HepG2 (cell line): ENCODE data around the gene HS6ST1. TPM values are rescaled to one million over a fixed set of nuclear protein-coding genes. Genes with fewer than 3 reads are reported as not detected.

ENCODE experiments used
- BRCA1 ChIP-seq: sonication (generic); formaldehyde crosslinking; IDR thresholded peaks from 2 replicates; pipeline ENCODE4 v1.4.0; 2020; ENCODE audit warnings: missing genetic modification reagents
- EZH2 ChIP-seq: conservative IDR thresholded peaks from 2 replicates; pipeline ENCODE4 v1.6.1; 2012; ENCODE audit warnings: mild to moderate bottlenecking, low read depth, low read length, moderate library complexity
- FOXK1 ChIP-seq: sonication (generic); formaldehyde crosslinking; IDR thresholded peaks from 2 replicates; pipeline ENCODE4 v1.4.0; 2020; ENCODE audit warnings: low read depth, missing genetic modification reagents, borderline replicate concordance
- IKZF4 ChIP-seq: sonication (generic); formaldehyde crosslinking; IDR thresholded peaks from 2 replicates; pipeline ENCODE4 v1.5.1; 2020; ENCODE audit warnings: borderline replicate concordance, mild to moderate bottlenecking, low read depth, missing genetic modification reagents; ENCODE audit errors: not compliant biosample characterization
- KDM2A ChIP-seq: sonication (generic); formaldehyde crosslinking; IDR thresholded peaks from 2 replicates; pipeline ENCODE4 v1.4.0; 2020; ENCODE audit warnings: low read depth, missing genetic modification reagents, borderline replicate concordance
- KLF15 ChIP-seq: sonication (generic); formaldehyde crosslinking; IDR thresholded peaks from 2 replicates; pipeline ENCODE4 v1.8.1; 2023; ENCODE audit warnings: borderline replicate concordance, mild to moderate bottlenecking, inconsistent platforms, missing genetic modification reagents, mixed read lengths
- MBNL3 ChIP-seq: fragments of 250-450 bp; sonication (Bioruptor Pico); conservative IDR thresholded peaks from 2 replicates; pipeline ENCODE4 v1.8.0; 2022; ENCODE audit warnings: mild to moderate bottlenecking, inconsistent platforms
- MTA1 ChIP-seq: sonication (generic); formaldehyde crosslinking; IDR thresholded peaks from 2 replicates; pipeline ENCODE4 v1.4.0; 2020; ENCODE audit warnings: missing genetic modification reagents, mild to moderate bottlenecking, borderline replicate concordance
- NR1H2 ChIP-seq: sonication (generic); formaldehyde crosslinking; IDR thresholded peaks from 2 replicates; pipeline ENCODE4 v1.8.1; 2022; ENCODE audit warnings: low read depth, missing genetic modification reagents, borderline replicate concordance
- PCBP1 ChIP-seq: fragments of 200-400 bp; formaldehyde crosslinking; IDR thresholded peaks from 2 replicates; pipeline ENCODE4 v1.6.1; 2017; ENCODE audit warnings: mild to moderate bottlenecking, low read depth, low read length, borderline replicate concordance
- REST ChIP-seq, 2 experiments: IDR thresholded peaks; 2 replicates each; pipeline ENCODE4 v1.6.1; 2011 to 2012; ENCODE audit warnings: low read length in 2 of 2, borderline replicate concordance in 1 of 2, low read depth in 1 of 2, mild to moderate bottlenecking in 1 of 2, moderate library complexity in 1 of 2
- SAFB2 ChIP-seq: sonication (generic); formaldehyde crosslinking; IDR thresholded peaks from 2 replicates; pipeline ENCODE4 v1.5.1; 2020; ENCODE audit warnings: missing genetic modification reagents, low read depth, mild to moderate bottlenecking, borderline replicate concordance
- SATB2 ChIP-seq: sonication (generic); formaldehyde crosslinking; IDR thresholded peaks from 2 replicates; pipeline ENCODE4 v1.5.0; 2020; ENCODE audit warnings: missing genetic modification reagents
- SIX1 ChIP-seq: sonication (generic); formaldehyde crosslinking; IDR thresholded peaks from 2 replicates; pipeline ENCODE4 v1.4.0; 2020; ENCODE audit warnings: missing genetic modification reagents, borderline replicate concordance
- SMAD3 ChIP-seq: sonication (generic); formaldehyde crosslinking; IDR thresholded peaks from 2 replicates; pipeline ENCODE4 v1.4.0; 2020; ENCODE audit warnings: missing genetic modification reagents
- SMC3 ChIP-seq: IDR thresholded peaks from 2 replicates; pipeline ENCODE4 v1.6.1; 2011; ENCODE audit warnings: low read length, improper control_type of control experiment
- TCF7 ChIP-seq: sonication (generic); IDR thresholded peaks from 2 replicates; pipeline ENCODE4 v1.6.1; 2016; ENCODE audit warnings: antibody characterized with exemption, low read depth
- TMF1 ChIP-seq: sonication (generic); formaldehyde crosslinking; IDR thresholded peaks from 2 replicates; pipeline ENCODE4 v1.8.1; 2022; ENCODE audit warnings: low read depth, missing genetic modification reagents
- ZKSCAN1 ChIP-seq: fragments of 150-350 bp; IDR thresholded peaks from 2 replicates; pipeline ENCODE4 v1.6.1; 2014; ENCODE audit warnings: low read length
- ZMYM3 ChIP-seq: sonication (generic); formaldehyde crosslinking; IDR thresholded peaks from 2 replicates; pipeline ENCODE4 v1.5.1; 2020; ENCODE audit warnings: mild to moderate bottlenecking, missing genetic modification reagents
- ZMYM4 ChIP-seq: sonication (generic); formaldehyde crosslinking; IDR thresholded peaks from 2 replicates; pipeline ENCODE4 v1.8.1; 2023; ENCODE audit warnings: mild to moderate bottlenecking, missing genetic modification reagents
- ZNF546 ChIP-seq: sonication (generic); formaldehyde crosslinking; conservative IDR thresholded peaks from 2 replicates; pipeline ENCODE4 v1.8.1; 2023; ENCODE audit warnings: mild to moderate bottlenecking, missing genetic modification reagents
- polyA plus RNA-seq, 8 experiments: library from polyadenylated mRNA; depleted of rRNA in 3 of 8; stranded (reverse) in 7 of 8; unstranded in 1 of 8; fragments of >200 nt; fragmentation: Illumina TruSeq in 4 of 8; extraction: Trizol in 4 of 8; gene quantifications; 2 replicates each; pipeline versions ENCODE4 v1.2.1 to v1.2.3, GENCODE V29; 2011 to 2016; ENCODE audit warnings: low read depth in 4 of 8, missing spikeins in 1 of 8, mixed read lengths in 1 of 8; ENCODE audit not compliant: insufficient read depth in 1 of 8
- total RNA-seq, 5 experiments: library from RNA; depleted of rRNA; stranded (reverse); fragments of >200 nt; fragmentation: Illumina TruSeq; extraction: Trizol; gene quantifications; 2 replicates each; pipeline ENCODE4 v1.2.3, GENCODE V29; 2016; ENCODE audit warnings: low read depth in 1 of 5
- TF ChIP-seq, protein P1 (sequence below): sonication (generic); formaldehyde crosslinking; IDR thresholded peaks from 2 replicates; pipeline ENCODE4 v1.9.0; 2021; ENCODE audit warnings: missing genetic modification reagents, borderline replicate concordance

HS6ST1 gene
- total and polyA plus RNA-seq, 2 of the 13 experiments (the other 11 are each of a cell fraction or from before 2014, with no cell fraction given): 34.5 to 84.6 TPM

DNA sequence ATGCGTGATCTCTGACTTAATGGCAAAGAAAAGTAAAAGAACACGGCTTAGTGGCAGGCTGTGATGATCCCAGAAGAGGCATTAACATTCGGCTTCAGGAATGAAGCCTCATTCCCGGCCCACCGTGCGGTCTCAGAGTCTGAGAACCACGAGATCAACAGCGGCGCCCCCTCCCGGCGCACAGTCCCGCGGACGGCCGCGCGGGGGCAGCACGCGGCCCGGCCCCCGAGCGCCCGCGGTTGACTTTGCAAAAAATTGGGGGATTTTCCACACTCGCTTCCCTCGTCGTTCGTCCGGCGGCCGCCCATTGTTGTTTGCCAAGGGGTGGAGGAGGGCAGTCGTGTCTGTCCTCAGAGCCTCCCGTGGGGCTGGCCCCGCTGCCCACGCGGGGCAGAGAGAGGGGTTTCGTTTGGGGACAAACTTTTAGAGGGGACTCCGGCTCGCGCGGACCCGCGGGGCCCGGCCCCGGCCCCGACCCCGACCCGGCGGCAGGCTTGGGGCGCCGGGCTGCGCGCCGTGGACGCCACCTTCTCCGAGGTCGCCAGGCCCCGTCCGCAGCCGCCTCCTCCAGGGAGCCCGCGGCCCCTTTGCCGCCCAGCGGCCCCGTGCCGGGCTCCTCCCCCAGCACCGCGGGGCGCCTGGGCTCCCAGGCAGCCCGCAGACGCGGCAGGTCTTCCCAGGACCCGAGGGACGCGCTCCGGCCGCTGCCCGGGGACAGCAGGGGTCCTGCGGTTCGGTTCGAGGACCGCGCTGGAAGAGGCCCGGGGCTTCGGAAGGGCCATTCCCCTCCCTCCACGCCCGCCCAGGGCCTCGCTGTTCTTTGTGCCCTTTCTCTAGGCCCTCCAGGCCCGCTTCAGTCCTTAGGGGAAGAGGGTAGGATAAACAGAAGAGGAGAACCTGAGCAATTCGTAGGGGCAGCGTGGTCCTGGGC is 3.4 kb upstream of the HS6ST1 start (continued):
- TF ChIP-seq MTA1 (CRISPR knock-in tag) (no peak; the same call in 1 of the 2 replicates), ZMYM4 (peak; percentile 79), SMC3 (peak; percentile 42; the same call in 1 of the 2 replicates), TCF7 (no peak), ZKSCAN1 (no peak), MBNL3 (CRISPR knock-in tag) (no peak), BRCA1 (CRISPR knock-in tag) (no peak), ZNF546 (CRISPR knock-in tag) (no peak), SATB2 (CRISPR knock-in tag) (peak; percentile 66; the same call in 1 of the 2 replicates), EZH2 (no peak), REST (IDR thresholded peaks at IDR 0.05; ENCODE audit: borderline replicate concordance in 1 of 2, low read depth in 1 of 2, low read length in 2 of 2) (peak in 1 of 2 experiments; percentile 48; a peak in 1 of 4 replicates), TMF1 (CRISPR knock-in tag) (no peak; the same call in 1 of the 2 replicates), KDM2A (CRISPR knock-in tag) (peak; percentile 83), KLF15 (CRISPR knock-in tag) (0 out of 2 replicates have a peak, but pooled peaks have one; percentile 34), NR1H2 (CRISPR knock-in tag) (no peak), SMAD3 (CRISPR knock-in tag) (no peak), SAFB2 (CRISPR knock-in tag) (no peak; the same call in 1 of the 2 replicates), SIX1 (no peak), FOXK1 (CRISPR knock-in tag) (no peak), IKZF4 (no peak), ZMYM3 (CRISPR knock-in tag) (no peak; the same call in 1 of the 2 replicates), PCBP1 (no peak)
- TF ChIP-seq, protein P1, sequence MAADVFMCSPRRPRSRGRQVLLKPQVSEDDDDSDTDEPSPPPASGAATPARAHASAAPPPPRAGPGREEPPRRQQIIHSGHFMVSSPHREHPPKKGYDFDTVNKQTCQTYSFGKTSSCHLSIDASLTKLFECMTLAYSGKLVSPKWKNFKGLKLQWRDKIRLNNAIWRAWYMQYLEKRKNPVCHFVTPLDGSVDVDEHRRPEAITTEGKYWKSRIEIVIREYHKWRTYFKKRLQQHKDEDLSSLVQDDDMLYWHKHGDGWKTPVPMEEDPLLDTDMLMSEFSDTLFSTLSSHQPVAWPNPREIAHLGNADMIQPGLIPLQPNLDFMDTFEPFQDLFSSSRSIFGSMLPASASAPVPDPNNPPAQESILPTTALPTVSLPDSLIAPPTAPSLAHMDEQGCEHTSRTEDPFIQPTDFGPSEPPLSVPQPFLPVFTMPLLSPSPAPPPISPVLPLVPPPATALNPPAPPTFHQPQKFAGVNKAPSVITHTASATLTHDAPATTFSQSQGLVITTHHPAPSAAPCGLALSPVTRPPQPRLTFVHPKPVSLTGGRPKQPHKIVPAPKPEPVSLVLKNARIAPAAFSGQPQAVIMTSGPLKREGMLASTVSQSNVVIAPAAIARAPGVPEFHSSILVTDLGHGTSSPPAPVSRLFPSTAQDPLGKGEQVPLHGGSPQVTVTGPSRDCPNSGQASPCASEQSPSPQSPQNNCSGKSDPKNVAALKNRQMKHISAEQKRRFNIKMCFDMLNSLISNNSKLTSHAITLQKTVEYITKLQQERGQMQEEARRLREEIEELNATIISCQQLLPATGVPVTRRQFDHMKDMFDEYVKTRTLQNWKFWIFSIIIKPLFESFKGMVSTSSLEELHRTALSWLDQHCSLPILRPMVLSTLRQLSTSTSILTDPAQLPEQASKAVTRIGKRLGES (CRISPR knock-in tag): no peak
